Caco-2 (cell line): ENCODE measurements around the gene NPY4R2. TPM values are rescaled to one million over a fixed set of nuclear protein-coding genes. Genes with fewer than 3 reads are reported as not detected.

Source experiments
- total RNA-seq: library from RNA; stranded (reverse); gene quantifications from 2 replicates; pipeline ENCODE4 v1.2.3, GENCODE V29; 2022

Gene NPY4R2
- total RNA-seq, 1 experiment from 2014 or later, result 0.41 TPM

Other genes with a start within 250 kb of the NPY4R2 start
- 0.11 TPM in 1 of 2 replicates, not detected in the other for gene SYT15B, start 155.1 kb upstream of the NPY4R2 start, total RNA-seq
- gene FAM25C, start 81.1 kb downstream of the NPY4R2 start, total RNA-seq, result not detected in 2 replicates